ENCODE data around the gene FAM236D. TPM values are rescaled to one million over a fixed set of nuclear protein-coding genes. Genes with fewer than 3 reads are reported as not detected.

The FAM236D gene
- total RNA-seq (2022; extraction: Qiagen RNA extraction): not detected in 5 replicates

DNA sequence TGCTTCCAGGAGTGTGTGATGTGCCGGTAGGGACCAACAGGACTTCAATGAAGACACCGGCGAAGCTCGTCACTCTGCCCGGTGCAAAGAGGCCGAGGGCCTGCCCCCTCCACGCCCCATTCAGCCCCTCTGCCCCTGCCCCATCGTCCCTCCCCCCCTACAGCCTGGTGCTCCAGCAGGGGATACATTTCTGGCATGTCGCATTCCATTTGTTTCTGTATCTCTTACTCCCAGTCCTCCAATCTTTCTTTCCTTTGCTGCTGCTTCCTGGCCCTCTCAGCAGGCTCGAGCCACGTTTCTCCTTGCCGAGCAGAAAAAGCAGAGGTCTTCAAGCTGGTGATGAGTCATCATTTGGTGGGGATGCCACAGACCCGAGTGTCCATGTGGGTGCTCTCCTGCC, at the start of gene FAM236D:
FAM236D (minus strand) TSS at position 101 of the 400 bp plus-strand sequence; CDS start at position 1, 100 bp downstream.

DNA sequence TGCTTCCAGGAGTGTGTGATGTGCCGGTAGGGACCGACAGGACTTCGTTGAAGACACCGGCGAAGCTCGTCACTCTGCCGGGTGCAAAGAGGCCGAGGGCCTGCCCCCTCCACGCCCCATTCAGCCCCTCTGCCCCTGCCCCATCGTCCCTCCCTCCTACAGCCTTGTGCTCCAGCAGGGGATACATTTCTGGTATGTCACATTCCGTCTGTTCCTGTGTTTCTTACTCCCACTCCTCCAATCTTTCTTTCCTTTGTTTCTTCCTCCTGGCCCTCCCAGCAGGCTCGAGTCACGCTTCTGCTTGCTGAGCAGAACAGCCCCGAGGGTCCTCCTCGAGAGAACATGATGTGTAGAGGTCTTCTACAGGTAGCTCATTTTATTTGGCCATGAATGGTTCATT, 25.4 kb downstream of the FAM236D start, which contains the start of gene FAM236B:
FAM236B (minus strand) TSS at position 101 of the 400 bp plus-strand sequence; CDS start at position 1, 100 bp downstream.

DNA sequence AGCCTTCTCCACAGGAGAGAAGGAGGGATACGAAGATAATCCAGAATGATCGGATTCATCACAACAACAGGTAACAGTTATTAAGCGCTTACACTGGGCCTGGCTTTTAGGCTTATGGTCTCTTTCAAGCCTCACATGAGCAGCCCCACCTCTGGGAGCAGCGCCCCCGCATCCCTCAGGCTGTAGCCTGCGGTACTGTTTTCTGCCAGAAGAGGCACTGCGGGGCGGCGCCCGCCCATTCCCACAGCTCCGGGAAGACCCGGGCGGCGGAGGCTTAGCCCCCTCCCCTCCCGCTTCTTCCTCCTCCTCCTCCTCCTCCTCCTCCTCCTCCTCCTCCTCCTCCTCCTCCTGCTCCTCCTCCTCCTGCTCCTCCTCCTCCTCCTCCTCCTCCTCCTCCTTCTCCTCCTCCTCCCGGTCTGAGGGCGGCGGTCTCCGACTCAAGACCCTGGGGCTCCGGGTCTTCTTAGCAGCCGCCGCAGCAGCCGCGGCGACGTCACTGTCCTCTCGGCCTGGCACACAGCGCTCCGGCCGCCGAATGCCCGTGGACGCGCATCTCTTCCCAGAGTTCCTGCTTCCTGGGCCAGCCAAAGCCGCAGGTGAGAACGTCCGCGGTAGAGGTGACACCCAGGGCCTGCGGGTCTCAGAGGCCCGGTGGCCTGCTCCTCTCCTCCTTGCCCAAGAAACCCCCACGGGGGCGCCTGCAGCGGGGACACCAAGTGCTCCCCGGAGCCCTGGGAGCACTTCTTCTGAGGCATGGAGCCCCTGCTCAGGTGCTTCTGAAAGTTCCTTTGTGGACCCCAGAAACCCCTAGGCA, 31.1 kb downstream of the FAM236D start, which contains the start of gene DMRTC1B:
DMRTC1B (plus strand) TSS at position 238 of the 814 bp plus-strand sequence. CDS start 68,246 bp downstream, outside the sequence.

Other genes starting within 250 kb of the FAM236D start
- gene HDAC8, start 235.4 kb downstream of the FAM236D start, total RNA-seq (2022; extraction: Qiagen RNA extraction): 23.9 to 28.7 TPM (median 26.1 TPM) in 5 replicates
- gene PHKA1, start 93.9 kb downstream of the FAM236D start, total RNA-seq (2022; extraction: Qiagen RNA extraction): 24.0 to 31.5 TPM (median 29.1 TPM) in 5 replicates
- gene DMRTC1B, start 31.3 kb downstream of the FAM236D start, total RNA-seq (2022; extraction: Qiagen RNA extraction): not detected in 5 replicates
- not detected in 5 replicates for gene FAM236B, start 25.6 kb downstream of the FAM236D start, total RNA-seq (2022; extraction: Qiagen RNA extraction)
- not detected in 5 replicates for gene FAM236C, start 104.4 kb upstream of the FAM236D start, total RNA-seq (2022; extraction: Qiagen RNA extraction)
- gene FAM236A, start 130.0 kb upstream of the FAM236D start, total RNA-seq (2022; extraction: Qiagen RNA extraction): not detected in 5 replicates
- gene DMRTC1, start 135.6 kb upstream of the FAM236D start, total RNA-seq (2022; extraction: Qiagen RNA extraction): not detected in 5 replicates
- not detected in 5 replicates for gene PABPC1L2B, start 194.7 kb upstream of the FAM236D start, total RNA-seq (2022; extraction: Qiagen RNA extraction)

Data from A549 treated with Mapracorat at 1 μM for 4 hours (cell line).